NT2/D1 (cell line): ENCODE results near the gene TM9SF1.

Experiments
- SUZ12 ChIP-seq: IDR thresholded peaks from 2 replicates; pipeline ENCODE4 v1.6.1; 2011; ENCODE audit not compliant: insufficient read length, insufficient read depth; ENCODE audit errors: extremely low read depth
- YY1 ChIP-seq: IDR thresholded peaks from 2 replicates; pipeline ENCODE4 v1.6.1; 2011; ENCODE audit not compliant: insufficient read length, insufficient read depth
- ZNF274 ChIP-seq: IDR thresholded peaks from 2 replicates; pipeline ENCODE4 v1.6.1; 2011; ENCODE audit warnings: mild to moderate bottlenecking, low read depth, low read length

DNA sequence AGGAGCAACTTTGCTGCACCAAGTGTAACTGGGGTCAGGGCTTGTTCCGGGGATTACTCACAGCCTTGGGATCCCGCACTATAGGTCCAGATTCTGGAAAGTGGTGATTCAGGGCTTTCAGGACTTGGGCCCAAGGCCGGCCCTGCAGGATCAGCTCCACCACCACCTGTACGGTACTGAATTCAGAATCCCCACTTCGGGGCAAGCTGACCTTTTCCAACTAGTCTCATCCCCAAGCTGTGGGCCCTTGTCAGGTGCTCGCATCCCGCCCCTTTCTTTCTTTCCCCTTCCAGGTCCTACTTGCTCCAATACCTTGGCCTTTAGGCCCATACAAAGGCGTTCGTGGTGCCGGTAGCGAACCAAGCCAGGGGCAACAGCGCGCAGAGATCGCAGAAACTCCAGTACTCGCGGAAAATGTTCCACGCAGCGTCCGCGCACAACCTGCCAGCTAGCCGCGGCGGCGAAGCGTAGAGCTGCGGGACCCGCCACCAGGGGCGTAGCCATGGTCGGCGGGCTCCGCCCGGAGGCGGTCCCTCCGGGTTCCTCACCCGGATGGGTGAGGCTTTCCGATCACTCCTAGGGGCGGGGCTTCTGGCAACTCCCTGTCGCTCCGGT lies 46.7 kb upstream of the TM9SF1 start:
- TF ChIP-seq SUZ12 (no peak), ZNF274 (no peak), YY1 (no peak)
